Activated T-cell treated with anti-CD3 and anti-CD28 coated beads for 48 hours (primary cell): Measurements from ENCODE around the gene RRN3.
"Not testable (repeated sequence)": the region's sequence is repeated elsewhere in the genome, so short reads cannot be mapped to it uniquely, and the experiment has no call there.

Experiments used
- DNase-seq: peaks from one replicate; pipeline ENCODE4 v3.0.0-alpha.2; 2020; ENCODE audit warnings: low read depth

Gene RRN3

DNA sequence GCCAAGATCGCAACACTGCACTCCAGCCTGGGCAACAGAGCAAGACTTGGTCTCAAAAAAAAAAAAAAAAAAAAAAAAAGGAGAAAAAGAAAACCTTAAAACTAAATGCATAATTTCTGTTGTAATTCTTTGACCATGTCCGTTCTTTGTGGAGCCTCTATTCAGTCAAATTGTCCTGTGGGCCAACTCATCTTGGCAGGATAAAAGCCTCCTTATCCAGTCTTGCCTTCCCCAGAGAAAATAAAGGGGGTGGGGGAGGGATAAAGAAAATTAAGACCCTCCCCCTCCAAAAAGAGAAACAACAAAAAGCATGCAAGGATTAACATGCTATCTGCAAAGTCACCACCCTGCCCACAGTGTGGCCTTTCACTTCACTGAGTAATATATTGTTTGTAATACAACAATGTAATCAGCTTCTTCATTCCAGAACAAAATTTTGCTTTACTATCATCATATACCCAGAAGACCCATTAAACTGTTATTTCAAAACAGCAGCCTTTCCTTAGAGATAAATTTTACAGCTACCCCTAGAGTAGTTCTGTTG, 5.4 kb upstream of the RRN3 start:
- DNase-seq, result not testable (repeated sequence)

DNA sequence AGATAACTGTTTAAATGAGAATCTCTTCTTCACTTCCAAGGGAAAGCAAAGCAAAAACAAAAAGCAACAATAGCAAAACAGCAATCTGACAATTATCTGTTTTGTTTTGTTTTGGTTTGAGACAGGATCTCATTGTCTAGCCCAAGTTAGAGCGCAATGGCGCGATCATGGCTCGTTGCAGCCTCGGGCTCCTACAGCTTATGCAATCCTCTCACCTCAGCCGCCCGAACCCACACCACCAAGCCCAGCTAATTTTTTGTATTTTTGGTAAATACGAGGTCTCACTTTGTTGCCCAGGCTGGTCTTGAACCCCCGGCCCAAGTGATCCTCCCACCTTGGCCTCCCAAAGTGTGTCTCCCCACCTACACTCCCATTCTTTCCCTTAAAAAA, 2.5 kb upstream of the RRN3 start:
- not testable (repeated sequence) for DNase-seq

DNA sequence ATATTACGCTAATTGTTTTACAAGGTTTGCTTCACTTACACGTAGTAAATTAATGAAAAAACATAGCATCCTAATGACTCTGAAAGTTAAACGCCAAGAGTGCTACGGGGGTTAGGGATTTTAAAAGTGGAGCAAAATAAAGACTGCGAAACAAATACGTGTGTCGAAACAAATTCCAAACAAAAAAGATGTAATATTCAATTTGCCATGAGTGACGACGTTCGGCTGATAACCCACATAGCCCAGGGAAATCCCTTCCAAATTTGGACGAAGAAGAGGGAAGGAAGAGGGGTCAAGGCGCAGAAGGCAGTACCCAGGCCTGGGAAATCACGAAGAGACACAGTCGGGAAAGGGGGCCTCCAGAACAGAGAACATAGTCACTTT, 509 bp downstream of the RRN3 start:
- DNase-seq, result not testable (repeated sequence)

DNA sequence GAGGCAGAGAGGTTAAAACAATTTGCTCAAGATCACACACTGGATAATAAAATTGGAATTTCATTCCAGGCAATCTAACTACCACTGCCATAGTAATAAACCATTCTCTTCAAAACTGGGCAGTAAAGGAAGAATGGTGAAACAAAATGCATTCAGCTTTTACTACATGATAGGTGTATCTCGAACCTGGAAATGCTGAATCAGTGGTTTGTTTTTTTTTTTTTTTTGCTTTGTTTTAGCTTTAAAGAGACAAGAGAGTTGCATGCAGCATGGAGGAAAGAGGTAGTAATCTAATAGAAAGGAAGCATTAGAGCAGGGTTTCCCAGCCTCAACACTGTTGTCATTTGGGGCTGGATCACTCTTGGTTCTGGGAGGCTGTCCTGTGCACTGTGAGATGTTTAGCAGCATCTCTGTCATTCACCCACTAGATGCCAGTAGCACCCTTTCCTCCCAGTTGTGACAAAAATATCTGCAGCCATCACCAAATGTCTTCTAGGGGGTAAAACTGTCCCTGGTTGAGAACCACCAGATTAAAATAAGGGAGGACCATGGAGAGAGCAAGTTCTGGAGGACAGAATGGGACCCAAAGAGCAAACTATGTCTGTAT, 3.3 kb downstream of the RRN3 start:
- not testable (repeated sequence) for DNase-seq

DNA sequence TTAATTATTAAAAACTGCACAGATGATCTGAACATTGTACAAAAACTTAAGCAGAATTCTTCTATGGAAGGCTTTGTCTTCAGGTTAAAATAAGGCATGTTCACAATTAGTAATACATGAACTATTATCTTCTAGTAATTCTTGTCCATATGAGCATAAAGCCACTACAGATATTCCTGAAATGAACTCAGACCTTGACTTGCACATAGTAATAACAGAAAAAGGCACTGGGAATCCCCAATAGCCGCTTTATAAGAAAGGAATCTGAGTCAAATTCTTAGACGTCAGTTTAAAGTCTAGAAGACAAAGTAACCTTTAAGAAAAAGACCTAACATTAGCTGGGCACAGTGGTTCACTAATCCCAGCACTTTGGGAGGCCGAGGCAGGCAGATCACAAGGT, 11.3 kb downstream of the RRN3 start:
- DNase-seq, result not testable (repeated sequence)

DNA sequence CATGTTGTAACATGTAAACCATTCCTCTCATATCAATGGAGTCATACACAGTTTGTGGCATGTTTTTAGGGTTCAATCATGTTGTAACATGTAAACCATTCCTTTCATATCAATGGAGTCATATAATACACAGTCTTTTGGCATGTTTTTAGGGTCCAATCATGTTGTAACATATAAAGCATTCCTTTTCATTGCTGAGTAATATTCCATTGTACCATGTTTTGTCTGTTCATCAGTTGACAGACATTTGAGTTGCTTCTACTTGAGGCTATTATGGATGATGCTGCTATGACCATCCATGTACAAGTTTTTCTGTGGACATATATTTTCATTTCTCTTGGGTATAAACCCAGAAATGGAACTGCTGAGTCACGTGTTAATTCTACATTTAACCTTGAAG, 13.2 kb downstream of the RRN3 start:
- DNase-seq, result not testable (repeated sequence)

DNA sequence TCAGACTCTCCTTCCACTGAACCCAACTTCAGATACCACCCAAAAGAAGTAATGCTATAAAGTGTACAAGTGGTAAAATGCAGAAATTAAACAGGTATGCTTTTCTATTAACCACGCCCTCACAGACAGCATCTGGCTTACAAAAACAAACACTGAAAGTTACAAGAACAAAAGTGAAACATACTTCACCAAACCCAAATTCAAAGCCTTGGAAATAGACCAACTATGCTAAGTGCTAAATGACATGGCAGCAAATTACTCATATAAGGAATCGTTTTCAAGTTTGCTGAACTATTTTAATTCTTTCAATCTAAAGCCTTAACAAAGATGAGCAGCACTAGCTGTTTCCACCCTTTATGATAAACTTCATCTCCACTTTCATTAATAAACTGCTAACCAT, 17.9 kb downstream of the RRN3 start:
- DNase-seq, result not testable (repeated sequence)

DNA sequence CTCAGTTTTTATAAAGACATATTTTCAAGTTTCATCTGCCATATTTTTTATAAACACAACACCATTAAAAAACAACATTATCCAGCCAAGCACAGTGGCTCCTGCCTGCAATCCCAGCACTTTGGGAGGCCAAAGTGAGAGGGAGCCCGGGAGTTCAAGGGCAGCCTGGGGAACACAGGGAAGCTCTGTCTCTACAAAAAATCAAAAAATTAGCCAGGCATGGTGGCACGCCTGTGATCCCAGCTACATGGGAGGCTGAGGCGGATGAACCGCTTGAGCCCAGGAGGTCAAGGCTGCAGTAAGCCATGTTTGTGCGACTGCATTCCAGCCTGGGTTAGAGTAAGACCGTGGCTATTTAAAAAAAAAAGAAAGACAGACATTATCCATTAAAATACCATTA, 21.0 kb downstream of the RRN3 start:
- DNase-seq, result no peak

DNA sequence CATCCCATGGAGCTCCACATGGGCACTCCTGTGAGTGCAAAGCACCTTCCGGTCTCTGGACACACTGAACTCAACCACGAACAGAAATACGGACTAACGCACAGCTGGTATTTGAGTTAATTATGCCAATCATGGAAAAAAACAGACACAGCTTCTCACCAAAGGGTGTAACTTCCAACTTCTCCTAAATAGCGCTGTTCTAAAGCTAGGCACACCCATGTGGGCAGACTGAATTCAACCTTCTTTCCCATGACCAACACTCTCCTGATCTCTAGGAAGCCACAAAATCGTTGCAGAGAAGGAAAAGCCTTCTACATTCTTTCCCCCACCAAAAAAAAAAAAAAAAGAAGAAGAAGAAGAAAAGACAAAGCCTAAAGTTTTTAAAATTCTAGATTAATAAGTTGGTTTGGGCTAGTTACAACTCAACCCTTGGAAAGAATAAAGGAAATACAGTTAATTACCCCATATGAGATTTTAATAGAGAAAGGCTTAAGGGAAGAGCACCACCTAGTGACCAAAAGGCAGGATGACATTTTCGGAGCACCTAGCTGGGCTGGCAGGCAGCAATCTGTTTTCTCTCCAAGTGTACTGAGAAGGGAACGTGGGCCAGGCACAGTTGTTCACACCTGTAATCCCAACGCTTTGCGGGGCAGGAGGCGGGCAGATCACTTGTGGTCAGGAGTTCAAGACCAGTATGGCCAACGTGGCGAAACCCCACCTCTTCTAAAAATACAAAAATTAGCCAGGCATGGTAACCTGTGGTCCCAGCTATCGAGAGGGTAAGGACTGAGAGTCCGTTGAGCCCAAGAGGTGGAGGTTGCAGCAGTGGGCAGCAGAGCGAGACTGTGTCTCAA, 21.9 kb downstream of the RRN3 start:
- DNase-seq, result not testable (repeated sequence)

DNA sequence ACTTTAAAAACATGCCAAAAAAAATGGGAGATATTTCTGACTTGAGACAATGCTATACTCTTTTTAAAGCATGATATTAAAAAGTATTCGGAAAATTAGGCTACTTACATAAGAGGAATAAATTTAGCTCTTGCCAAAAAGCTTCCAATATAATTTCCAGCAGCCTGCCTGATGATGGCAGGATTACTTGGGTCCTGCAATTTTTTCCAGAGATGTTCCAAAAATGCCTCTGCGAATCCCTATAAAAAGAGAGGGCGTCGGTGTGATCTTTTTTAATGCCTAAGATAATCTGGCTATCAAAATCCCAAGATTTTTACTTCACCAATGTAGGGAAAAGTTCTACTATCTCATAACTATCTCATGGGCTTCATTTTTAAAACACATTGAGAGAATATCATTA, 23.1 kb downstream of the RRN3 start:
- not testable (repeated sequence) for DNase-seq

DNA sequence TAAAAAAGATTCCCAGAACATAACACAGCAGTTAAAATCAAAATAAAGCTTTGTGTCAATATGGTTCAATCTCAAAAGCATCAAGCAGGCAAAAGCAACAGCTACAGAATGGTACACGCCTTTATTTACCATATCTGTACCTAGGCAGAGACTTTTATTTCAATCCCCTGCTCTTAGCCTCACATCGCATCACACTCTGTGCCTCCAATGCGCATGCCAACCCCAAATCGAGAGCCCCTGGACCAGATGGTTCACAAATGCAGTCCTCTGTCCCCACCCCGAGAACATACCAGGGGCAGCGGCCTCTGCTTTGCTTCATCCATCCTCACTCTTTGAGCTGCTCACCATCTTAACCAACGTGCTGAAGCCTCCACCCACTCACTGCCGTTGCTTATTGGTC, 27.4 kb downstream of the RRN3 start:
- DNase-seq, result not testable (repeated sequence)

DNA sequence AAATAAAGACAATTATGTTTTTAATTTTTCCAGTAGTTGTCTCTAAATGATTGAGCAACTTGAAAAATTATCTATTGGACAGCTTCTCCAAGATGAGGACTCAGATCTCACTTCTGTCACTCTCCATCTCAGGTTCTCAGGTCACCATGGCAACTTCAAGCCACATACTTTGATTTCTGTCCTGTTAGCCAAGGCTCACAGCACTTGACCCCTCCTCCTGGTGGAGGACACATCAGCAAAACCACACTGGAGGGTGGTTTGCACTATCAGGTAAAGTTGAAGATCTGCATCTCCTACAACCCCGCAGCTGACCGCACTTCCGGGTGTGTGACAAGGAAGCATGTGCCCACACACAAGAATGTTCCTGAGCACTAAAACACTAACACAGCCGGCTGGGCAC, 28.1 kb downstream of the RRN3 start:
- DNase-seq, result not testable (repeated sequence)

DNA sequence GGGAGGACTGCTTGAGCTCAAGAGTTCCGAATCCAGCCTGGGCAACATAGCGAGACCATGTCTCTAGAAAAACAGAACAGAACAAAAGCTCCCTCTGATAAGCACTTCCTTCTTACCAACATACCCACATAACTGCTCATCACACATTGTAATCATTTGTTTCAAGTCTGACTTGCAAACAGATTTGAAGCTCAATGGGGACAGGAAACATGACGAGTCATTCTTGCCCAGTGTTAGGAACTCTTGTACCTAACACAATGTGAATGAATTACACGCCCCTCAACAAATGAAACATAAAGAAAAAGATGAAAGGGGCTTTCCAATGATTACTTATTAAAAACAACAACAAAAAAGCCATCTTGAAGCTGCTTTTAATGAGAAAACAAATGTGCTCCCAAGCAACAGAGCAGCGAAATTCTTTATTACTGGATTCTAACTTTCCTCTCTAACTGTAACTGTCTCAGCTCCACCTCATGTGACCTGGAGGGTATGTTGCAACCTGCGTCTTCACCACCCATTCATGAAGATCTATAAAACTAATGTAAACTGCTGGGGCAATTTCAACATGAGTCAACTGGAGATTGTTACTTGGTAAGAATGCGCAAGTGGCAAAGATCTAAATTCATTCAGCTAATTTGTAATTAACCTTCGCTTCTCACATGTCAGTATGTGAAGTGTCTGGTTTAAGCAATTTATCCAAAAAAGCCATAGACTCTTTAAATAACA, 31.8 kb downstream of the RRN3 start:
- DNase-seq, result not testable (repeated sequence)

DNA sequence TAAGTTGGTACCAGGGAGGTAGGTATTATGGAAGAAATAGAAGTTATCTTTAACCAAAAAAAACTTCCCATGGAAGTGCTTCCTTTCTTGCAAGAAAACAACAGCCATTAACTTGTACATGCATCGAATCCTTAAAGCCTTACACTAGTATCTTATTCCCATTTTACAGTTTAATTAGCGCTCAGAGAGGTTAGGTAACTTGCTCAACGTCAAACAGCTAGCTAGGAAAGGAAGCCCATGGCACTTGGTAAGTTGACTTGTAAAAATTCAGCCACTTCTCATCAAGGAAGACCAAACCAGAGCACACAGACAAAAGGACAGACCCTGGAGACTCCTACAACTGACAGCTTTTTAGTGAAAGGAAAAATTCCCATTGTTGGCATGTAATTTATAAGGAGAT, 34.7 kb downstream of the RRN3 start:
- no peak for DNase-seq

DNA sequence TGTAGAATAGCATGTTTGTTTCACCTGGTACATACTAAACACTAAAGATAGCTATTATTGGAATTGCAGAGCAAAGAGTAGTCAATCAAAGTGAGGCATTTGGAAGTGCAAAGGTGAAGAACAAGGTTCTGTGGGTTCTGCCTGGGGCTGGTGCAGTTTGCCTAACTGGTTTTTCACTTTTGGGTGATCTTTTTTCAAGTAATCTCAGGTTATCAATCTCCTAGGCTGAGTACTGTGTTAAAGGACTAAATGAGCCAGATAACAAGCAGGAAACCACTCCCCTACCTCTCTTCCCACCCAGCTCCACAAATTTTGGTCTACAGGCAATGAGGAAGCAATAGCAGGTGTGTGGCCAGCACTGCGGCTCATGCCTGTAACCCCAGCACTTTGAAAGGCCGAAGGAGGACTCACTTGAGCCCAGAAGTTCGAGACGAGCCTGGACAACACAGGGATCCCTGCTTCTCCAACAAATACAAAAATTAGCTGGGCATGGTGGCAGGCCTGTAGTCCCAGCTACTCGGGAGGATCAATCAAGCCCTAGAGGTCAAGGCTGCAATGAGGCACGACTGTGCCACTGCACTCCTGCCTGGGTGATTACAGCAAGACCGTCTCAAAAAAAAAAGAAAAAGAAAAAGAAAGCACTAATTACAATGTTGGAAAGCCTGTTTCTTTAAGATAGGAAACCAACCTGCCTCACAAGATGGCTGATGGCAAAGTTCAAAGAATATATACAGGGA, 36.2 kb downstream of the RRN3 start:
- no peak for DNase-seq

DNA sequence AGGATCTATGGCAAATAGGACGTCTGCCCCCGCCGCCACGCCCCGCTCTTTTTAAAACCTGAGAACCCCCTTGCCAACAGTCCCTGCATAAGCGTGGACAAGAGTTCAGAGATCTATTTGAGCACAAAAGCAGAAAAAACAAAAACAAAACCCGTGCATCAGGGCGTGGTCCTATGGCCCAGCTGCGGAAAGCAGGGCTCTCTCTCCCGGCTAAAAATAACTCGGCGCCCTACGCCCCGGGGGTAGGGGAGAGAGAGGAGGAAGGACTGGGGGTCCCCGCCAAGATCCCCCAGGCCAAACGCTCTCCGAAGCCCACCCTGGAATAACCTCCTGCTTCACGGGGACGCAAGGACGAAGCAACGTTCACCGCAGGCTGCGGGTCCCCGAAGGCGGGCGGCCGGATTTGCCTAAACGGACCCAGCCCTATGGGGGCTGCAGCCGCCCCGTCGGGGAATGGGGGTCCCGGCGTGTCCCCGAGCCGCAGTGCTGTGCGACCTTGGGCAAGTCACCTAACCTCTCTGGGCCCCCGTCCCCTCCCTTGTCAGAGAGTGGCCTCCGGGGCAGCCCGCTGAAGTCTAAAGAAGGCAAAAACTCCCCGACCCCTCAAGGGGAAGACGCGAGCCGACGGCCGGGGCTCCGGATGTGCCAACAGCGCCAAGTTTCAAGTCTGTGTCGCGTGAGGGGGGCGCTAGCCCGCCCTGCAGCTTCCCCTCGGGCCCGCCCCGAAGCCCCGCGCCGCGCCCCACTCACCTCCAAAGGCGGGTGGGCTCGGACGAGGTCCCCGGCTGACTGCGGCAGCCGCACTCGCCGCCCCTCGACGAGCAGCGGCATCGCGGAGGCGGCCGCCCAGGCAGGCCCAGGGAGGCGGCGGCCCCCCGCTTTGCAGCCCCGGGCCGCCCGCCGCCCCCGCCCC, 38.7 kb downstream of the RRN3 start:
- DNase-seq, result no peak

DNA sequence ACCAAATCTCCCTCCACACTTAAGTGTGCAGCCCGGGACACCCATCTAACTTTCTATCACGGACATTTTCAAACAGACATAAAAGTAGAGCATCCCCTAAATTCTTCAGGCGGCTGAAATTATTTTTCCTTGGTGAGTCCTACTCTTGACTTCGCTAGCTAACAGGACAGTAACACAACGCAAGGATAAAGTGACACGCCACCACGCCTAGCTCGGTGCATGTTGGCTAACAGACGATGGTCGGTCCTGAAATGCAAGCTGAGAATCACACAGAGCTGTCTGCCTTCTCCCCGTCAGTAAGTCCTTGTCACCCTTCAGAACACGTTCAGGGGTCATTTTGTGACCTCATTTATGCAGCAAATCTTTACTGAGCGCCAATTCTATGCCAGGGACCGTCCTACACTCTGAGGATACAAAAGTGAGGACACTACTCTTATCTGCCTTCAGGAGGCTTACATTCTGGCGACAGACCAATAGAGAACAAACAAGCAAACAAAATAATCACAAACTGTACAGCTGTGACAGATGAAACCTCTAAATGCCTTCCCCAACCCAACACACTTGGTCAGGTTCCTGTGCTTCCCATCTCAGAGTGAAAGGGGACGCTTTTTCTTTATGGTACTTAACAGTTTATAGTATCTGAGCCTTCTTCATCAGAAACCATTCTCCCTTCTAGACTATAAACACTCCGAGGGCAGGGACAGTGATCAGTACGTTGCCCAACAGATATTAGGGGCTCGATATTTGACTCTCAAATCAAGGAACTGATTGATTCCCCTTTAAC, 39.5 kb downstream of the RRN3 start:
- no peak for DNase-seq

DNA sequence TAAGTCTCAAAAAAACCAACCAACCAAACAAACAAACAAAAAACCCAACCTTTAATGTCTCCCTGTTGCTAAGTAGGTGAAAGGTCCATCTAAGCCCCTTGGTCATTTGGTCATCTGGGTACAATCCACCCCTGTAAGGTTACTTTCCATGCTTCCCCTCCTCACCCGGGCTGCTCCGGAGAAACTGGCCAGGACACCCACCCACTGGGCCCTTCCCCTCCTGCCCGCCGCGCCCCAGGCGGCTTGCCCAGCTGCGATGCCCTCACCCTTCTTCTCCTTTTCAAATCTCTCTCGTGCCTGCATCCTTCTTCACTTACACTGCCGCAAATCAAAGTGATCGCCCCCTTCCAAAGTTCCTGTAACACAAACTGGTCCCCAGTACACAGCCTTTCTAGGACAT, 40.2 kb downstream of the RRN3 start:
- DNase-seq, result no peak

DNA sequence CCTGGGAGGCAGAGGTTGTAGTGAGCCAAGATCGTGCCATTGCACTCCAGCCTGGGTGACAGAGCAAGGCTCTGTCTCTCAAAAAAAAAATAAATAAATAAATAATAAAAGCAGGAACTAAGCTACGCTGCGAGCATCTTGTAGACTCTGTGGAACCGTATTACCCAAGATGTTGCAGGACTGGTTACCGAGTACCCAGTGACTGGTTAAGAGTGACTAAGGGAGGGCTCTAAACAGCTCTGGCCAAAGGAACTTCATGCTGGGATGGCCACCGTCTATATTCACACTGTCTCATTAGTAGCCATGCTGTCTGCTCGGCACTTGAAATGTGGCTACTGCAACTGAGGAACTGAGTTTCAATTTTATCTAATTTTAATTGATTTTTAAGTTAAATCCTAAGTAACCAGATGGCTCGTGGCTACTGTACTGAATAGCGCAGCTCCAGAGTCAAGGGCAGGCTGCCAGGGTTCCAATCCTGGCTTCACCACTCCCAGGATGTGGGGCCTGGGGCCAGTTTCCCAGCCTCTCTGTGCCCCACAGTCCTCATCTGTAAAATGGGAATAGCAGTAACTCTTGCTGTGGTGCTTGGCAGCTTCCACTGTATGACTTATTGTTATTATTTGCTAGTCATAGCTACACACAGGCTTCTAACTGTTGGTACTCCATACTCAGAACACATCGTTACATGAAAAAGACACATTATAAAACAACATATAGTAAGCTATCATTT, 41.2 kb downstream of the RRN3 start:
- no peak for DNase-seq
